IgD-negative memory B cell (primary cell): ENCODE results near the gene ARAP3. TPM values are rescaled to one million over a fixed set of nuclear protein-coding genes. Genes with fewer than 3 reads are reported as not detected.
A peak's percentile ranks its signal among the peaks of the same experiment; 100 is the strongest.

Experiments
- H3K27ac Mint-ChIP-seq, 3 donors: one replicate each; pipeline ENCODE4 v1.8.0; 2020 to 2022; ENCODE audit warnings: mild to moderate bottlenecking in 3 of 3, mixed read lengths in 3 of 3, moderate library complexity in 1 of 3
- H3K27me3 Mint-ChIP-seq: one replicate; pipeline ENCODE4 v1.8.0; 2021; ENCODE audit warnings: mixed read lengths
- H3K36me3 Mint-ChIP-seq: one replicate; pipeline ENCODE4 v1.8.0; 2020; ENCODE audit warnings: mild to moderate bottlenecking, mixed read lengths
- H3K4me1 Mint-ChIP-seq, 3 donors: one replicate each; pipeline ENCODE4 v1.8.0; 2020 to 2022; ENCODE audit warnings: mixed read lengths in 3 of 3, mild to moderate bottlenecking in 1 of 3
- H3K4me3 Mint-ChIP-seq, 4 donors: one replicate each; pipeline ENCODE4 v1.8.0; 2020 to 2022; ENCODE audit warnings: mild to moderate bottlenecking in 4 of 4, mixed read lengths in 4 of 4, moderate library complexity in 3 of 4
- H3K9me3 Mint-ChIP-seq, 3 donors: one replicate each; pipeline ENCODE4 v1.8.0; 2020 to 2021; ENCODE audit warnings: mixed read lengths in 3 of 3, mild to moderate bottlenecking in 1 of 3
- polyA plus RNA-seq: library from polyadenylated mRNA; unstranded; fragments of 300-500 nt; fragmentation: Illumina TruSeq; gene quantifications from one replicate; pipeline ENCODE4 v1.2.3, GENCODE V29; 2021

Gene ARAP3
- polyA plus RNA-seq, 1 donor from 2014 or later = not detected

DNA sequence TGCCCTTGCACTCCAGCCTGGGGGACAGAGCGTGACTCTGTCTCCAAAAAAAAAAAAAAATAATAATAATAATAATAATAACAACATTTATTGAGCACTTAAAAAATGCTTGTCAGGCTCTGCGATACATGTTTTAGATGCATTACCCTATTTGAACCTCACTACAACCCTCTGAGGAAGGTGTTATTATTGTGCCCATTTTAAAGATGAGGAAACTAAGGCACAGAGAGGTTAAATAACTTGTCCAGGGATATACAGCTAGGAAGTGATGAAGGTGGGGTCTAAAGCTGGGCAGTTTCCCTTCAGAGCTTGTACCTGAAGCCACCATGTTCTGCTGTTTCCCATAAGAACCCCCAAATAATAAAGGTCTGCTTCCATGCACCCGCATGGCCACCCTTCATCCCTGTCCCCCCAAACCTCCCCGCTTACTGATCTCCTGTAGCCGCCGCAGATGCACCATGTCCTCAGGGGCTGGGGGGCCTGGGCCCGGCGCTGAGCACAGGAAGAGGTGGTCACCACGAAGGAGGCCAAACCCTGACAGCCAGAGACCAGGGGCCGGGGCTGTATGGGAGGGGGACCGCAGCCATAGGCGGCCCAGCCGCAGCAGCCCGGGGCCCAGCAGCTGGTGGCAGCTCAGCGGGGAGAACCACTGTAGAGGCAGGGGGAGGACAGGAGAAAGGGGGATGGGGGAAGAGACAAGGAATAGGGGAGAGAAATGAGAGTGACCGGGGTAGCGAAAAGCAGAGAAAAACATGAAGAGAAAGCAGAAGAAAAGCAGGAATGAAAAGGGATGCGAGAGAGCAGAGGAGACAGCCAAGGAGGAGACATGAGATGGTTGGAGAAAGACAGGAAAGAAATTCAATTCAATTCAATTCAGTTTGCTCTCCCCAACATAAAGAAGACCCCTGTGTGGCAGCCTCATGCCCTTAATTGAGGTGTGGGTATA lies 15.8 kb downstream of the ARAP3 start:
- no peaks in the 10 kb centered on the region for H3K9me3 Mint-ChIP-seq
- peaks cover 1% of the 10 kb centered on the region for H3K36me3 Mint-ChIP-seq
- H3K4me1 Mint-ChIP-seq = peaks cover 5 to 6% (median 6%) of the 10 kb centered on the region in 3 donors
- no peak overlapping the region for H3K27ac Mint-ChIP-seq
- H3K4me3 Mint-ChIP-seq = no peak overlapping the region
- no peaks in the 10 kb centered on the region for H3K27me3 Mint-ChIP-seq

DNA sequence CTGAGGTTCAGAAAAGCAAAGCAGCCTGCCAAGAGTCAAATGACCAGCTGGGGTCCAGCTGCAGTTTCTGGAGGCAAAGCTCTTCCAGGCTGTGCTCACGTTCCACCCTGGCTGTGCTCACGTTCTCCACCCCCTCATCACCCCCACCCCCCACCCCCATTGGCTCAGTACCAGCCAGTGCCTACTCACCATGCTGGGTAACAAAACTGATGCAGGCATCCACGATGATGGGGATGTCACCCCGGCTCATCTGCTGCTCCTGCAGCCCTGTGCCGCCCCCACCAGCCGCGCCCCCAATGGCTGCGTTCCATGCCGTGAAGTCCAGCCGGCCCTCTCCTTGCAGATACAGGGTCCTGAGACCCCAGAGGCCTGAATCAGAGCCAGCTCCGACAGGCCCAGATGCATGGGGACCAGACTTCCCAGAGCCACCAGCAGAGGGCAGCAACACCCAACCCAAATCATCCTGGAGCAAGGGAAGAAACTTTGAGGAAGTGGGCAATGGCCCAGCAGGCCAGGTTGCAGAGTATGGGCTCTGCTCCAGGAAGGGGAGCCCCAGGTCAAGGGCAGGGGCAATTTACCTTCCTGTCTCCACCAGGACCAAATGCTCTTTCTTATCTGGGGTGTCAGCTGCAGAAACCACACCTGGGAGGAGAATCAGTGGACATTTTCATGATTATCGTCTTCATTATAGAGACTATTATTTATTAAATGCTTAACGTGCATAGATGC lies 17.1 kb downstream of the ARAP3 start:
- Mint-ChIP-seq H3K27ac (peak overlapping the region in 1 of 3 donors; percentile 0), H3K27me3 (no peaks in the 10 kb centered on the region), H3K9me3 (no peaks in the 10 kb centered on the region)

DNA sequence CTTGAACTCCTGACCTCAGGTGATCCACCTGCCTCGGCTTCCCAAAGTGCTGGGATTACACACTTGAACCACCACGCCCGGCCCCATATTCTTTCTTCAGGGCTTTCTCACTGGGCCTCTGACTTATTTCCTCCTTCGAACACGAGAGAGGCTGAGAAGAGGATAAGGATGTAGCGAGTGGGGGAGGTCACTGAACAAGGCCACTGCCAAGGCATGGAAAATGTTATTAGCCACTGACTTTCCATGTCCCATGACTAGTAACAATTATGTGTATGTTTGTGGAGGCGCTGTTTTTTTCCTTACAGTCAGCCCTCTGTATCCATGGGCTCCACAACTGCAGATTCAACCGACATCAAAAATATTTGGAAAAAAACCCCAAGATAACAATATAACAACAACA lies 18.5 kb downstream of the ARAP3 start:
- Mint-ChIP-seq H3K9me3 (peaks cover 0 to 6% (median 0%) of the 10 kb centered on the region in 3 donors), H3K36me3 (peaks cover 1% of the 10 kb centered on the region), H3K27me3 (no peaks in the 10 kb centered on the region), H3K27ac (no peak overlapping the region), H3K4me3 (no peak overlapping the region), H3K4me1 (peaks cover 5 to 6% (median 6%) of the 10 kb centered on the region in 3 donors)

More for the DNA sequence above, 17.1 kb downstream of the ARAP3 start:
- H3K4me3 Mint-ChIP-seq = no peak overlapping the region
- H3K36me3 Mint-ChIP-seq = peaks cover 1% of the 10 kb centered on the region
- H3K4me1 Mint-ChIP-seq = peaks cover 5 to 6% (median 6%) of the 10 kb centered on the region in 3 donors

DNA sequence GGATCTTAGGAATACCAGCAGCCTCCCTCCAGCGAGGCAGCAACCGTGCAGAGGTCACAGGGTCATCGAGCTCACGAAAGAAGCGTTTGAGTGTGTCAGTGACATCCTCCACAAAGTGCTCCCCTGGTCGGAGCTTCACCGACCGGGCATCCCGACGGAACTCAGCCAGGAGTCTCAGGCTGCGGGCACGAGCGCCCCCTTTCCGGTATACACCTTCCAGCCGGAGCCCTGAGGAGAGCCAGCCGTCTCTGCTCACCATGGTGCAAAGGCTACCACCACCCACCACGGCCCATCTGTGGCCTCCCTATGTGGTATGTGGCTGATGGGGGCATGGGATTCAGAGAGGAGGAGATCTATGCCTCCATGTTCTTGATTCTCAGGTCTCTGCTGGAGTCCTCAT lies 20.0 kb downstream of the ARAP3 start:
- peaks cover 2% of the 10 kb centered on the region for H3K36me3 Mint-ChIP-seq
- H3K27ac Mint-ChIP-seq = no peak overlapping the region
- no peak overlapping the region for H3K4me3 Mint-ChIP-seq
- no peaks in the 10 kb centered on the region for H3K27me3 Mint-ChIP-seq
- peaks cover 0 to 6% (median 0%) of the 10 kb centered on the region in 3 donors for H3K9me3 Mint-ChIP-seq
- peaks cover 5 to 6% (median 6%) of the 10 kb centered on the region in 3 donors for H3K4me1 Mint-ChIP-seq

DNA sequence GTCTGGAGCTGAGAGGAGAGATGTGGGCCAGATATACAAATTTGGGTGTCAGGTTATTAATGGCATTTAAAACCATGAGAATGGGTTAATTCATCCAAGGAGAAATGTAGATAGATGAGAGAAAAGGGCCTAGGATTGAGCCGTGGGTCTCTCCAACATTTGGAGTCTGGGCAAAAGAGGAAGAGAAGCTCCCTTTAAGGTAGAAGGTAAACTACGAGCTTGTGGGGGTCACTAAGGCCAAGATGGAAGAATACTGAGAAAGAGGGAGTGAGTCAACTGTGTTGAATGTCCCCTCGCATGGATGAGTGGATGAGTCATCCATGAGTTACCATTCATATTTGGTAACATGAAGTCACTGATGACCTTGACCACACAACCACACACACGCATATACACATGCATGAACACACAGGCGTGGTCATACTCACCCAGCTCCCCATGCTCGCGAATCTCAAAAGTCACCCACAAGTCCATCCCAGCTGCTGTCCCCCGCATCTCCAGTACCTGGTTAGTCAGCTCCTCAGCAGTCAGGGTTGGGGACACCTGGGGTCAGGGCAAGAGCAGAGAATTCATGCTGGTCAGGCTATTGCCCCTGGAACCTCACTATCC lies 24.0 kb downstream of the ARAP3 start:
- no peak overlapping the region for H3K27ac Mint-ChIP-seq
- peaks cover 4% of the 10 kb centered on the region for H3K36me3 Mint-ChIP-seq
- no peak overlapping the region for H3K4me3 Mint-ChIP-seq
- peaks cover 0 to 6% (median 0%) of the 10 kb centered on the region in 3 donors for H3K9me3 Mint-ChIP-seq
- H3K4me1 Mint-ChIP-seq = peaks cover 0 to 1% (median 0%) of the 10 kb centered on the region in 3 donors
- H3K27me3 Mint-ChIP-seq = peaks cover 2% of the 10 kb centered on the region

DNA sequence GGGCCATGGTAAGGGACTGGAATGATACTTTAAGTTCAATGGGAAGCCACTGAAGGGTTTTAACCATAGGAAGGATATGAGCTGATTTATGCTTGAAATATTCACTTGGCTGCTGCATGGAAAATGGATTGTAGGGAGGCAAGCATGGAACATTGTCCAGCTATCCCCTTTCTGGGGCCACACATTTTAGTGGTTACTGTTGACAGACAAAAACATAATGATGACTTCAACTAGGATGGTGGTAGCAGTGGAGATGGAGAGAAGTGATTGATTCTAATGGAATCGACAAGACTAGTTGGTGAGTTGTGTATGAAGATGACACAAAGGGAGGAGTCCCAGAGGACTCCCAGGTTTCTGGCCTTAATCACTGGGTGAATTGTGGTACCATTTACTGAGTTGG lies 24.6 kb downstream of the ARAP3 start:
- Mint-ChIP-seq H3K4me3 (no peak overlapping the region), H3K27ac (peak overlapping the region in 1 of 3 donors; percentile 16), H3K4me1 (peaks cover under 1 to 2% (median 1%) of the 10 kb centered on the region in 3 donors), H3K9me3 (peaks cover 0 to 6% (median 0%) of the 10 kb centered on the region in 3 donors), H3K27me3 (peaks cover 2% of the 10 kb centered on the region), H3K36me3 (peaks cover 4% of the 10 kb centered on the region)

- Mint-ChIP-seq H3K4me3 (no peak overlapping the region), H3K9me3 (peaks cover 0 to 6% (median 0%) of the 10 kb centered on the region in 3 donors), H3K27me3 (peaks cover 2% of the 10 kb centered on the region), H3K36me3 (peaks cover 4% of the 10 kb centered on the region), H3K4me1 (peaks cover 1 to 8% (median 7%) of the 10 kb centered on the region in 3 donors), H3K27ac (no peak overlapping the region)
Observed at GRCh38 chr5:141656396-141656795, 25.6 kb downstream of the ARAP3 start.

DNA sequence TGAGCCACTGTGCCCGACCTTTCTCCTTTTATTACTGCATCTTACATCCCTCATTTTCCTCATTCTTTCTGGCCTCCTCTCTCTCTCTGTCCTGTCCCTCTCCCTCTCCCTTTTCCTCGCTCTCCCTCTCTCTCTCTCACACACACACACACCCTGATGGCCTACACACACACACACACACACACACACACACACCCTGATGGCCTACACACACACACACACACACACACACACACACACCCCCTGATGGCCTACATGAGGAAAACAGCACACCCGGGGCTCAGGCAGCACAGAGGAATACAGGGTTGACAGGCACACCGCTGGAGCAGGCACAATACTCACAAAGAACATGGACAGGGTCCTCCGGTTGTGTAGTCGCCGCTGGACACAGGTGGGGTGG lies 27.0 kb downstream of the ARAP3 start:
- peaks cover 8 to 10% (median 9%) of the 10 kb centered on the region in 3 donors for H3K4me1 Mint-ChIP-seq
- H3K27me3 Mint-ChIP-seq = peaks cover 2% of the 10 kb centered on the region
- H3K36me3 Mint-ChIP-seq = peaks cover 4% of the 10 kb centered on the region
- no peak overlapping the region for H3K27ac Mint-ChIP-seq
- peaks cover 0 to 6% (median 0%) of the 10 kb centered on the region in 3 donors for H3K9me3 Mint-ChIP-seq
- peak overlapping the region in 1 of 4 donors; percentile 46 for H3K4me3 Mint-ChIP-seq

DNA sequence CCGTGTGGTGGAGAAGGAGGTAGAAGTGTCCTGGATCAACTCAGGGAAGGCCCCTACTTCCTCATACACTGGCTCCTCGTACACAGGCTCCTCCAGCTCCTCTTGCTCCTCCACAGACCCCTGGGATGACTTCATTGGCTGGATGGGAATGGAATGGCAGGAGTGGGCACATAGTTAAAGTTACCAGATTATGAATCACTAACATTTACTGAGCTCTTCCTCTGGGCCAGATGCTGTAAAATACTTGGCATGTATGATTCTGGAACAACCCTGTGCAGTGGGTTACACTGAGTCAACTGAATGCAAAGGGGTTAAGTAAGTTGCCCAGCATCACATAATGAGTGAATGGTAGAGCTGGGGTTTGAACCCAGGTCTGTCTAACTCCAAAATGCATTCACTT lies 27.7 kb downstream of the ARAP3 start:
- H3K9me3 Mint-ChIP-seq = peaks cover 0 to 4% (median 0%) of the 10 kb centered on the region in 3 donors
- peaks cover 11 to 14% (median 12%) of the 10 kb centered on the region in 3 donors for H3K4me1 Mint-ChIP-seq
- H3K27ac Mint-ChIP-seq = no peak overlapping the region
- H3K27me3 Mint-ChIP-seq = peaks cover 2% of the 10 kb centered on the region
- peaks cover 4% of the 10 kb centered on the region for H3K36me3 Mint-ChIP-seq
- H3K4me3 Mint-ChIP-seq = peak overlapping the region in 1 of 4 donors; percentile 46

- Mint-ChIP-seq H3K9me3 (no peaks in the 10 kb centered on the region), H3K4me3 (peak overlapping the region; percentile 90 to 99 (median 96)), H3K27me3 (peaks cover 2% of the 10 kb centered on the region), H3K4me1 (peaks cover 14 to 18% (median 18%) of the 10 kb centered on the region in 3 donors), H3K36me3 (no peaks in the 10 kb centered on the region), H3K27ac (peak overlapping the region; percentile 82 to 95 (median 94))
Observed at GRCh38 chr5:141651728-141652105, 30.3 kb downstream of the ARAP3 start.

DNA sequence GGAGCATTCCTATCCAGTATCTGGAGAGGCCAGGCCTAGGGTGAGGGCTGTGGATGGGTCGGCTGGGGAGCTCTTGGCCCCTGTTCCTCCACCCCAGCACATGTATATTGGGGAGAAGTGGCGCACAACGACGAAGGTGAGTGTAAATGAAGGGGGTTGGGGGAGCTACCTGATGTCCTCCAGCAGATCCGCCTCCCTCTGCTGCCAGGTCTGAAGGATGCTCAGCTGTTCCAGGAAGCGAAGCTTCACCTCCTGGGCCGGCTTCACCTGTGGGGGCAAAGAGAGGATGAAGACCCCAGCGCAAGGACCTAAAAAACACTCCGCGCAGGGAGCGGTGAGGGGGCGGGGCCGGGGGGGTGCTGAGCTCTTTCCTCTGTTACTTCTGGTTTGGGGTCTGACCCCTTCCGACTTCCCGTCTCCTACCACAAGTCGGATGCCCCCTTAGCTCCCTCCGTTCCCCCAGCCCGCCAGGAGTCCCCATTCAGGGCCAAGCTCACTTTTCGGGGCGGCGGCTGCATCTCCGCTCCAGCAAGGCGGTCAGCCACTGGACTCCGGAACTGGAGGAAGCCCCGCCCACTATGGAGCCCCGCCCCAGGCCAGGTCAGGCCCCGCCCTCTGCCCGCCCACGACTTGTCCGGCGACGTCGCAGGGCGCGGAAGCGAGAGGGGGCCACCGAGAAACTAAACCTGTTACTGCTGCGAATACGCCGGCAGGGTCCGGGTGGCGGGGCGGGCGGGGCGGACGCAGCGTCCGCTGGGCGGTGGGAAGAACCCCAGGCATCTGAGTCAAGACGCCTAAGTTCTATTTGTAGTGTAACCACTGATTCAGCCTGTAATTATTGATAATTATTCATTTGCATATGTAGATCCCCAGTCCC lies 30.9 kb downstream of the ARAP3 start, which contains the start of gene FCHSD1:
FCHSD1 (minus strand) TSS at position 568 of the 877 bp plus-strand sequence; CDS start at position 518, 50 bp downstream.
- Mint-ChIP-seq H3K27ac (peak within 1 kb of the TSS; percentile 82 to 95 (median 94)), H3K27me3 (peaks cover 2% of the 10 kb centered on the region), H3K4me1 (peaks cover 14 to 18% (median 18%) of the 10 kb centered on the region in 3 donors), H3K9me3 (no peaks in the 10 kb centered on the region), H3K4me3 (peak within 1 kb of the TSS; percentile 90 to 99 (median 96)), H3K36me3 (no peaks in the 10 kb centered on the region)

DNA sequence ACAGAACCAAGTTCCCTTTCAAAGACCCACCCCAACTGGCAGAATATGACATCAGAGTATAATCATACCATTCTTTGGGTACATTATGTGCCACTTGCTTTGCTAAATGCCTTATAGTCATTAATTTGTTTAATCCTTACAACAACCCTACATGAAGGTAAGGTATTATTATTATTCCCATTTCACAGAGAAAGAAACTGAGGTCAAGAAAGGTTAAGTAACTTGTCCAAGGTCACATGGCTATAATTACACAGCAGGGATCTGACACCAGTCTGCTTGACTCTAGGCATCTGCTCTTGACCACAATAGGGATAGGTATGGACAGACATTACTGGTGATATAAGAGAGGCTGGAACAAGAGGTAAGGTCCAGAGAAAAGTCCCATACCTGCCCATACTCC lies 32.1 kb downstream of the ARAP3 start:
- Mint-ChIP-seq H3K36me3 (no peaks in the 10 kb centered on the region), H3K4me1 (peaks cover 16 to 20% (median 18%) of the 10 kb centered on the region in 3 donors), H3K27ac (peak overlapping the region in 2 of 3 donors; percentile 7 to 72), H3K4me3 (peak overlapping the region; percentile 1 to 76 (median 46)), H3K27me3 (no peaks in the 10 kb centered on the region), H3K9me3 (no peaks in the 10 kb centered on the region)

DNA sequence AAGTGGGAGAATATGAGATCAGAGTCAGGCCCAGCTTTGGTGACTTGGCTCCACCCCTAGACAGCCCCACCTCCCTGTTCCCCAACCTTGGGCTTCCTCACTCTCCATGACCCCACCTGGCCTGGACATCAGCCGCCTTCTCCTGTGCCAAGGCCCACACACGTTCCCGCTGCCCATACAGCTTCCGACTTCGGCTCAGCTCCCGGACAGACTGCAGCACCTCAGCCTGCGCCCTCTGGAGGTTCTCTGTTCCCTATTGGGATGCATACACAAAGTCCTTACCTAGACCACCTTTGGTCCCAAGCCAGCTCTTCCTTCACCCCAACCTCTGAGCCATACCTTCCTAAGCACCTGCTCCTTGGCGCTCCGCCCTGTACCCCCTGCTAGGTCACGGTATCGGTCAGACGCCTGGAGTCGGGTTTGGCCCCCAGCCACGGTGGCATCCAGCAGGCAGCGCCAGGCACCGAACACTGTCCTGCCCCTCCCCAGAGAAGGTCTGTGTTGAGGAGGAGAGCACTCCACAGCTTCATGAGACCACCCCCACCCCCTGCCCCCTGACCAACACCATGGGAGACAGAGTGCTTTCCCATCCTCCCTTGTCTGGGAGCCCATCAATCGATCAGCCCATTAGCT lies 32.9 kb downstream of the ARAP3 start:
- Mint-ChIP-seq H3K27me3 (no peaks in the 10 kb centered on the region), H3K9me3 (no peaks in the 10 kb centered on the region), H3K36me3 (no peaks in the 10 kb centered on the region), H3K4me3 (peak overlapping the region in 1 of 4 donors; percentile 36), H3K27ac (peak overlapping the region in 2 of 3 donors; percentile 7 to 50), H3K4me1 (peaks cover 16 to 20% (median 18%) of the 10 kb centered on the region in 3 donors)
